NOMO-1 treated with dmso at 0.1 percent for 144 hours (cell line): ENCODE data around the gene KIRREL3.

Experiments used
- DNase-seq: peaks from one replicate; lab custom pipeline; 2025; ENCODE audit not compliant: unreplicated experiment; lab: John Stamatoyannopoulos, UW

The KIRREL3 gene

GRCh38 chr11:126646701-126647557 lies 353.6 kb downstream of the KIRREL3 start:
- no peak for DNase-seq

- no peak for DNase-seq
These were observed 355.4 kb downstream of the KIRREL3 start for GRCh38 chr11:126645186-126645585.

- DNase-seq = no peak
These were observed 360.4 kb downstream of the KIRREL3 start for GRCh38 chr11:126640186-126640585.

GRCh38 chr11:126639692-126640091 lies 360.9 kb downstream of the KIRREL3 start:
- no peak for DNase-seq

GRCh38 chr11:126638648-126639047 lies 361.9 kb downstream of the KIRREL3 start:
- no peak for DNase-seq

- DNase-seq = no peak
These were observed 362.8 kb downstream of the KIRREL3 start for GRCh38 chr11:126637795-126638175.

GRCh38 chr11:126636911-126637794 lies 363.4 kb downstream of the KIRREL3 start:
- no peak for DNase-seq

GRCh38 chr11:126635511-126635910 lies 365.1 kb downstream of the KIRREL3 start:
- DNase-seq = no peak

GRCh38 chr11:126634963-126635362 lies 365.6 kb downstream of the KIRREL3 start:
- DNase-seq = no peak

GRCh38 chr11:126633330-126633729 lies 367.2 kb downstream of the KIRREL3 start:
- no peak for DNase-seq

GRCh38 chr11:126630893-126631798 lies 369.4 kb downstream of the KIRREL3 start:
- no peak for DNase-seq

- DNase-seq = no peak
These were observed 370.1 kb downstream of the KIRREL3 start for GRCh38 chr11:126630488-126630887.

- no peak for DNase-seq
These were observed 371.6 kb downstream of the KIRREL3 start for GRCh38 chr11:126628790-126629621.

GRCh38 chr11:126628450-126628789 lies 372.1 kb downstream of the KIRREL3 start:
- DNase-seq = no peak

- no peak for DNase-seq
These were observed 373.1 kb downstream of the KIRREL3 start for GRCh38 chr11:126627421-126627820.

- DNase-seq = no peak
These were observed 376.1 kb downstream of the KIRREL3 start for GRCh38 chr11:126624506-126624905.

GRCh38 chr11:126619516-126619915 lies 381.1 kb downstream of the KIRREL3 start:
- no peak for DNase-seq

- no peak for DNase-seq
These were observed 384.7 kb downstream of the KIRREL3 start for GRCh38 chr11:126615845-126616244.

- no peak for DNase-seq
These were observed 387.3 kb downstream of the KIRREL3 start for GRCh38 chr11:126613272-126613671.

GRCh38 chr11:126612671-126613070 lies 387.9 kb downstream of the KIRREL3 start:
- no peak for DNase-seq
